Esophagus squamous epithelium (tissue), 4 donors: ENCODE measurements around the gene SMARCAL1.
"Not testable (repeated sequence)": the region's sequence is repeated elsewhere in the genome, so short reads cannot be mapped to it uniquely, and the experiment has no call there.

Experiments
- POLR2A ChIP-seq, 4 donors: fragments of 450-650 bp; IDR thresholded peaks; one replicate each; pipeline ENCODE4 v1.6.1; 2017; ENCODE audit warnings: antibody characterized with exemption in 4 of 4, mild to moderate bottlenecking in 4 of 4, moderate library complexity in 3 of 4
- TF ChIP-seq, protein P1 (sequence below), 6 experiments: fragments of 450-650 bp in 4 of 6; fragments of 200-600 bp in 2 of 6; sonication (generic) in 2 of 6; IDR thresholded peaks; one replicate each; pipeline ENCODE4 v1.5.1; 2016 to 2019; ENCODE audit warnings: antibody characterized with exemption in 6 of 6, mild to moderate bottlenecking in 4 of 6, moderate library complexity in 4 of 6

DNA sequence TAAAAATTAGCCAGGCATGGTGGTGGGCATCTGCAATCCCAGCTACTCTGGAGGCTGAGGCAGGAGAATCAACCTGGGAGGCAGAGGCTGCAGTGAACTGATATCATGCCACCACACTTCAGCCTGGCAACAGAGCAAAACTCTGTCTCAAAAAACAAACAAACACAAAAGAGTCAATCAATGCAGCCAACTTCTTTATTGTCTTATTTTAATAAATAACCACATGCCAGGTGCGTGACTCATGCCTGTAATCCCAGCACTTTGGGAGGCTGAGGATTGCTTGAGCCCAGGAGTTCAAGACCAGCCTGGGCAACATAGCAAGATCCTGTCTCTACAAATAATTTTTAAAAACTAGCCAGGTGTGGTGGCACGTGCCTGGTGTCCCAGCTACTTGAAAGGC lies 27.9 kb upstream of the SMARCAL1 start:
- TF ChIP-seq, protein P1, sequence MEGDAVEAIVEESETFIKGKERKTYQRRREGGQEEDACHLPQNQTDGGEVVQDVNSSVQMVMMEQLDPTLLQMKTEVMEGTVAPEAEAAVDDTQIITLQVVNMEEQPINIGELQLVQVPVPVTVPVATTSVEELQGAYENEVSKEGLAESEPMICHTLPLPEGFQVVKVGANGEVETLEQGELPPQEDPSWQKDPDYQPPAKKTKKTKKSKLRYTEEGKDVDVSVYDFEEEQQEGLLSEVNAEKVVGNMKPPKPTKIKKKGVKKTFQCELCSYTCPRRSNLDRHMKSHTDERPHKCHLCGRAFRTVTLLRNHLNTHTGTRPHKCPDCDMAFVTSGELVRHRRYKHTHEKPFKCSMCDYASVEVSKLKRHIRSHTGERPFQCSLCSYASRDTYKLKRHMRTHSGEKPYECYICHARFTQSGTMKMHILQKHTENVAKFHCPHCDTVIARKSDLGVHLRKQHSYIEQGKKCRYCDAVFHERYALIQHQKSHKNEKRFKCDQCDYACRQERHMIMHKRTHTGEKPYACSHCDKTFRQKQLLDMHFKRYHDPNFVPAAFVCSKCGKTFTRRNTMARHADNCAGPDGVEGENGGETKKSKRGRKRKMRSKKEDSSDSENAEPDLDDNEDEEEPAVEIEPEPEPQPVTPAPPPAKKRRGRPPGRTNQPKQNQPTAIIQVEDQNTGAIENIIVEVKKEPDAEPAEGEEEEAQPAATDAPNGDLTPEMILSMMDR (IDR thresholded peaks at IDR 0.05) = not testable (repeated sequence)
- TF ChIP-seq POLR2A (IDR thresholded peaks at IDR 0.05) = not testable (repeated sequence)
